Calu3 (cell line): Measurements from ENCODE around the gene URM1. TPM values are rescaled to one million over a fixed set of nuclear protein-coding genes. Genes with fewer than 3 reads are reported as not detected.

Experiments used
- BruUV-seq: library from RNA; stranded (reverse); fragments of 400-500 nt; replicated peaks from 2 replicates; lab custom pipeline; 2021; lab: Mats Ljungman, UMichigan
- CTCF ChIA-PET: fragments of 300-600 bp; sonication (Branson Sonifier 250); formaldehyde crosslinking; loops from one replicate; lab custom pipeline; 2022; ENCODE audit warnings: antibody characterized with exemption; lab: Charles Lee
- DNase-seq: peaks from one replicate; pipeline ENCODE4 v3.0.0; 2022
- H3K27ac Mint-ChIP-seq: one replicate; pipeline ENCODE4 v1.8.0; 2022; ENCODE audit warnings: mixed read lengths; ENCODE audit not compliant: unreplicated experiment
- H3K27me3 Mint-ChIP-seq: one replicate; pipeline ENCODE4 v1.8.0; 2022; ENCODE audit warnings: mixed read lengths; ENCODE audit not compliant: unreplicated experiment
- H3K36me3 Mint-ChIP-seq: one replicate; pipeline ENCODE4 v1.8.0; 2022; ENCODE audit warnings: mild to moderate bottlenecking, moderate library complexity, mixed read lengths; ENCODE audit not compliant: insufficient read depth, unreplicated experiment
- H3K4me1 Mint-ChIP-seq: one replicate; pipeline ENCODE4 v1.8.0; 2022; ENCODE audit warnings: mild to moderate bottlenecking, low read depth, mixed read lengths; ENCODE audit not compliant: unreplicated experiment
- H3K4me3 Mint-ChIP-seq: one replicate; pipeline ENCODE4 v1.8.0; 2022; ENCODE audit warnings: mild to moderate bottlenecking, low read depth, moderate library complexity, mixed read lengths; ENCODE audit not compliant: unreplicated experiment
- H3K9me3 Mint-ChIP-seq: one replicate; pipeline ENCODE4 v1.8.0; 2022; ENCODE audit warnings: low read depth, mixed read lengths; ENCODE audit not compliant: unreplicated experiment
- intact Hi-C: fragments of 100-400 bp; cut with micrococcal nuclease; formaldehyde crosslinking; loops from one replicate; pipeline ENCODE4 v1.10.0; 2022; ENCODE audit not compliant: unreplicated experiment
- total RNA-seq: library from RNA; stranded (reverse); gene quantifications from 2 replicates; pipeline ENCODE4 v1.2.3, GENCODE V29; 2022
- TF ChIP-seq, protein P1 (sequence below): fragments of 200-600 bp; IDR thresholded peaks from one replicate; pipeline ENCODE4 v1.8.0; 2022; ENCODE audit warnings: antibody characterized with exemption; ENCODE audit not compliant: unreplicated experiment

Gene URM1
- total RNA-seq, 1 experiment from 2014 or later = 38.6 TPM

DNA sequence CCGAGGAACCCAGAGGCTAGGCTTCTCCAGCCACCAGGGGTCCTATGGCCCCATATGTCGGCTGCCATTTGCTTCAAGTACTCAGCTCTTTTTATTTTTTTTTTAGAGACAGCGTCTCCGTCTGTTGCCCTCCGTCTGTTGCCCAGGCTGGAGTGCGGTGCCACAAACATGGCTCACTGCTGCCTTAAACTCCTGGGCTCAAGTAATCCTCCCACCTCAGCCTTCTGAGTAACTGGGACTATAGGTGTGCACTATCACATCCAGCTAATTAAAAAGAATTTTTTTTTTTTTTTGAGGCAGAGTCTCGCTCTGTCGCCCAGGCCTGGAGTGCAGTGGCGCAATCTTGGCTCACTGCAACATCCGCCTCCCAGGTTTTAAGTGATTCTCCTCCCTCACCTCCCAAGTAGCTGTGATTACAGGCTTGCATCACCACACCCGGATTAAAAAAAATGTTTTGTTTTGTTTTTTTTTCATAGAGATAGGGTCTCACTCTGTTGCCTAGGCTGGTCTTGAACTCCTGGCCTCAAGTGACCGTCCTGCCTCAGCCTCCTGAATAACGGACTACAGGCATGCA, 58.4 kb downstream of the URM1 start:
- CTCF ChIA-PET = interaction anchor here (0.7 kb wide), 1 partner anchor 21 kb away, joined by 3 read pairs; no protein-coding TSS in a partner anchor

DNA sequence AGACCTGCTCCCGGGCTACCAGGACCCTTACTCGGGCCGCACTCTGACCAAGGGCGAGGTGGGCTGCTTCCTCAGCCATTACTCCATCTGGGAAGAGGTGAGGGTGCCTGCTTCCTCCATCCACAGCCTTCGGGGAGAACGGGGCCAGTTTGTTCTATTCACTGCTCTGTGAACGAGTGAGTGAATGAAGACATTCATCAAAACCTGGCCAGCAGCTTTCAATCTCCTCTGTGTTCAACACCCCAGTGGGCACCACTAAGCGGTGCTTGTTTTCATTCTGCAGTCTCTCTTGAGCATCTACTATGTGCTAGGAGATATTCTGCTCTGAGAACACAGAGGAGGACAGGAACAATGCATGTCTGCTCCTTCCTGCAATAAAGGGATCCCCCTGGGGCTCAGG, 60.0 kb downstream of the URM1 start:
- BruUV-seq = no TSS peak
- Mint-ChIP-seq H3K36me3 (no peaks in the 10 kb centered on the region), H3K4me1 (no peaks in the 10 kb centered on the region), H3K27me3 (no peaks in the 10 kb centered on the region), H3K4me3 (no peak overlapping the region), H3K27ac (no peak overlapping the region), H3K9me3 (no peaks in the 10 kb centered on the region)
- TF ChIP-seq, protein P1, sequence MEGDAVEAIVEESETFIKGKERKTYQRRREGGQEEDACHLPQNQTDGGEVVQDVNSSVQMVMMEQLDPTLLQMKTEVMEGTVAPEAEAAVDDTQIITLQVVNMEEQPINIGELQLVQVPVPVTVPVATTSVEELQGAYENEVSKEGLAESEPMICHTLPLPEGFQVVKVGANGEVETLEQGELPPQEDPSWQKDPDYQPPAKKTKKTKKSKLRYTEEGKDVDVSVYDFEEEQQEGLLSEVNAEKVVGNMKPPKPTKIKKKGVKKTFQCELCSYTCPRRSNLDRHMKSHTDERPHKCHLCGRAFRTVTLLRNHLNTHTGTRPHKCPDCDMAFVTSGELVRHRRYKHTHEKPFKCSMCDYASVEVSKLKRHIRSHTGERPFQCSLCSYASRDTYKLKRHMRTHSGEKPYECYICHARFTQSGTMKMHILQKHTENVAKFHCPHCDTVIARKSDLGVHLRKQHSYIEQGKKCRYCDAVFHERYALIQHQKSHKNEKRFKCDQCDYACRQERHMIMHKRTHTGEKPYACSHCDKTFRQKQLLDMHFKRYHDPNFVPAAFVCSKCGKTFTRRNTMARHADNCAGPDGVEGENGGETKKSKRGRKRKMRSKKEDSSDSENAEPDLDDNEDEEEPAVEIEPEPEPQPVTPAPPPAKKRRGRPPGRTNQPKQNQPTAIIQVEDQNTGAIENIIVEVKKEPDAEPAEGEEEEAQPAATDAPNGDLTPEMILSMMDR = no peak
- CTCF ChIA-PET = interaction anchor here (0.6 kb wide), 1 partner anchor 118 kb away, joined by 3 read pairs; no protein-coding TSS in a partner anchor
- intact Hi-C loops = no loop called here
- no peak for DNase-seq

More for the DNA sequence above, 58.4 kb downstream of the URM1 start:
- no peak overlapping the region for H3K27ac Mint-ChIP-seq
- peaks cover 3% of the 10 kb centered on the region for H3K36me3 Mint-ChIP-seq
- no peak overlapping the region for H3K4me3 Mint-ChIP-seq
- intact Hi-C loops = no loop called here
- no peak for DNase-seq
- no peaks in the 10 kb centered on the region for H3K4me1 Mint-ChIP-seq
- no peaks in the 10 kb centered on the region for H3K27me3 Mint-ChIP-seq
- no peaks in the 10 kb centered on the region for H3K9me3 Mint-ChIP-seq
- TF ChIP-seq, protein P1 = no peak
- no TSS peak for BruUV-seq

DNA sequence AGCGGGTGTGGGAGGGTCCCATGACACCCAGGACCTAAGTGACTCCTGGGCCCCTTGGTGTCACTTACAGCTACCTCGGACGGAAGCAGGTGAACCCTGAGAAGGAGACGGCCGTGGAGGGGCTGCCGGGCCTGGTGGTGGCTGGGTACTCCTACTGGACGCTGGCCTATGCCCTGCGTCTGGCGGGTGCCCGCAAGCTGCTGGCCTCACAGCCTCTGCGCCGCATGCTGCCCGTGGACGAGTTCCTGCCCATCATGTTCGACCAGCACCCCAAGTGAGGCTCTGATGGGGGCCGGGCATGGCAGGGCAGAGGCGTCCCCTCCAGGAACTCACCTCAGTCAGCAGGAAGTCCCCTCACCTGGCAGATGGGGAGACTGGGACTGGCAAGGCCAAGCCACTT, 63.2 kb downstream of the URM1 start:
- no TSS peak for BruUV-seq
- no peaks in the 10 kb centered on the region for H3K9me3 Mint-ChIP-seq
- no peak overlapping the region for H3K4me3 Mint-ChIP-seq
- H3K36me3 Mint-ChIP-seq = no peaks in the 10 kb centered on the region
- H3K27ac Mint-ChIP-seq = no peak overlapping the region
- CTCF ChIA-PET = no interaction called here
- no peaks in the 10 kb centered on the region for H3K27me3 Mint-ChIP-seq
- intact Hi-C loops = no loop called here
- no peak for DNase-seq
- no peaks in the 10 kb centered on the region for H3K4me1 Mint-ChIP-seq
- TF ChIP-seq, protein P1 = no peak

DNA sequence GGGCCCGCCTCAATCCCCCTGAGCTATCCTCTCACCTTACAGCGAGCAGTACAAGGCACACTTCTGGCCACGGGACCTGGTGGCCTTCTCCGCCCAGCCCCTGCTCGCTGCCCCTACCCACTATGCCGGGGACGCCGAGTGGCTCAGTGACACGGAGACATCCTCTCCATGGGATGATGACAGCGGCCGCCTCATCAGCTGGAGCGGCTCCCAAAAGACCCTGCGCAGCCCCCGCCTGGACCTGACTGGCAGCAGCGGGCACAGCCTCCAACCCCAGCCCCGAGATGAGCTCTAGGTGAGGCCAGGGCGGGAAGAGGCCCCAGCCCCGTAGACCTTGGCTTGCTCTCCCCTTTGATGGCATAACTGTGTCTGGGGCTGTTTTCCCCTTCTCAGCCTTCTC, 64.4 kb downstream of the URM1 start:
- TF ChIP-seq, protein P1 = no peak
- Mint-ChIP-seq H3K9me3 (no peaks in the 10 kb centered on the region), H3K4me1 (no peaks in the 10 kb centered on the region), H3K27ac (no peak overlapping the region), H3K27me3 (no peaks in the 10 kb centered on the region), H3K36me3 (no peaks in the 10 kb centered on the region), H3K4me3 (no peak overlapping the region)
- no TSS peak for BruUV-seq
- DNase-seq = no peak
- CTCF ChIA-PET = interaction anchor here (0.6 kb wide), 1 partner anchor 8 kb away, joined by 10 read pairs; no protein-coding TSS in a partner anchor
- intact Hi-C loops = no loop called here
